OCI-LY1 (cell line): ENCODE data around the gene YBEY.

ENCODE experiments used
- EZH2 ChIP-seq: fragments of 200-600 bp; sonication (generic), shearing (Covaris generic); IDR thresholded peaks from 2 replicates; pipeline ENCODE4 v1.8.0; 2017; ENCODE audit warnings: borderline replicate concordance, mixed run types, mild to moderate bottlenecking, antibody characterized with exemption, low read length, moderate library complexity, mixed read lengths
- TF ChIP-seq, protein P1 (sequence below): fragments of 200-600 bp; sonication (generic), shearing (Covaris generic); IDR thresholded peaks from 2 replicates; pipeline ENCODE4 v1.5.1; 2017; ENCODE audit warnings: mild to moderate bottlenecking, antibody characterized with exemption, low read length, moderate library complexity, mixed read lengths

DNA sequence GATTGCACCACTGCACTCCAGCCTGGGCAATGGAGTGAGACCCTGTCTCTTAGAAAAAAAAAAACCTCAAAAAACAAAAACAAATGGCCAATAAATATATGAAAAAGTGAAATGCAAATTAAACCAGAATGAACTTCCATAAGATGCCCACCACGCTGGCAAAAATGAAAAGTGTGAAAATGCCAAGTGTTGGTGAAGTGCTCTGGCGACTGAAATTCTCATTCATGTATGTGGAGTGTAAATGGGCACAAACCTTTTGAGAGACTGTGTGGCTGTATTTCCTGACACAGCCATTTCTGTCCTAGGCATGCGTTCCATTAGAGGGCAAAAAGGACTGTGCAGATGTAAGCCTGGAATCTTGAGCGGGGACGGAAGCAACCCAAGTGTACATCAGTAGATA, 18.3 kb downstream of the YBEY start:
- TF ChIP-seq, protein P1, sequence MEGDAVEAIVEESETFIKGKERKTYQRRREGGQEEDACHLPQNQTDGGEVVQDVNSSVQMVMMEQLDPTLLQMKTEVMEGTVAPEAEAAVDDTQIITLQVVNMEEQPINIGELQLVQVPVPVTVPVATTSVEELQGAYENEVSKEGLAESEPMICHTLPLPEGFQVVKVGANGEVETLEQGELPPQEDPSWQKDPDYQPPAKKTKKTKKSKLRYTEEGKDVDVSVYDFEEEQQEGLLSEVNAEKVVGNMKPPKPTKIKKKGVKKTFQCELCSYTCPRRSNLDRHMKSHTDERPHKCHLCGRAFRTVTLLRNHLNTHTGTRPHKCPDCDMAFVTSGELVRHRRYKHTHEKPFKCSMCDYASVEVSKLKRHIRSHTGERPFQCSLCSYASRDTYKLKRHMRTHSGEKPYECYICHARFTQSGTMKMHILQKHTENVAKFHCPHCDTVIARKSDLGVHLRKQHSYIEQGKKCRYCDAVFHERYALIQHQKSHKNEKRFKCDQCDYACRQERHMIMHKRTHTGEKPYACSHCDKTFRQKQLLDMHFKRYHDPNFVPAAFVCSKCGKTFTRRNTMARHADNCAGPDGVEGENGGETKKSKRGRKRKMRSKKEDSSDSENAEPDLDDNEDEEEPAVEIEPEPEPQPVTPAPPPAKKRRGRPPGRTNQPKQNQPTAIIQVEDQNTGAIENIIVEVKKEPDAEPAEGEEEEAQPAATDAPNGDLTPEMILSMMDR, result no peak
- no peak for TF ChIP-seq EZH2
